HepG2 (cell line): ENCODE results near the gene ZFPL1. TPM values are rescaled to one million over a fixed set of nuclear protein-coding genes. Genes with fewer than 3 reads are reported as not detected.

Experiments used
- AKAP8 ChIP-seq: sonication (generic); formaldehyde crosslinking; IDR thresholded peaks from 2 replicates; pipeline ENCODE4 v1.5.1; 2020; ENCODE audit warnings: mild to moderate bottlenecking, missing genetic modification reagents
- CAMTA2 ChIP-seq: sonication (generic); formaldehyde crosslinking; IDR thresholded peaks from 2 replicates; pipeline ENCODE4 v1.4.0; 2020; ENCODE audit warnings: mild to moderate bottlenecking, missing genetic modification reagents, borderline replicate concordance
- CHD2 ChIP-seq: IDR thresholded peaks from 2 replicates; pipeline ENCODE4 v1.6.1; 2011; ENCODE audit warnings: low read depth, low read length, improper control_type of control experiment
- DNMT1 ChIP-seq: sonication (generic); formaldehyde crosslinking; IDR thresholded peaks from 2 replicates; pipeline ENCODE4 v1.5.1; 2020; ENCODE audit warnings: mild to moderate bottlenecking, missing genetic modification reagents
- DR1 ChIP-seq: sonication (generic); formaldehyde crosslinking; IDR thresholded peaks from 2 replicates; pipeline ENCODE4 v1.8.0; 2021; ENCODE audit warnings: mild to moderate bottlenecking, missing genetic modification reagents, inconsistent platforms
- EEA1 ChIP-seq: sonication (generic); formaldehyde crosslinking; IDR thresholded peaks from 2 replicates; pipeline ENCODE4 v1.5.1; 2020; ENCODE audit warnings: mild to moderate bottlenecking, missing genetic modification reagents, borderline replicate concordance
- GATA4 ChIP-seq: sonication (generic); IDR thresholded peaks from 2 replicates; pipeline ENCODE4 v1.6.1; 2016; ENCODE audit warnings: antibody characterized with exemption, low read depth, borderline replicate concordance
- ISX ChIP-seq: sonication (generic); formaldehyde crosslinking; conservative IDR thresholded peaks from 2 replicates; pipeline ENCODE4 v1.5.0; 2020; ENCODE audit warnings: missing genetic modification reagents
- KLF12 ChIP-seq: sonication (generic); formaldehyde crosslinking; IDR thresholded peaks from 2 replicates; pipeline ENCODE4 v1.4.0; 2020; ENCODE audit warnings: missing genetic modification reagents, borderline replicate concordance
- KMT2A ChIP-seq: sonication (generic); formaldehyde crosslinking; IDR thresholded peaks from 2 replicates; pipeline ENCODE4 v1.4.0; 2020; ENCODE audit warnings: missing genetic modification reagents
- MAX ChIP-seq: IDR thresholded peaks from 2 replicates; pipeline ENCODE4 v1.6.1; 2012; ENCODE audit warnings: inconsistent platforms
- MED1 ChIP-seq: sonication (generic); formaldehyde crosslinking; IDR thresholded peaks from 2 replicates; pipeline ENCODE4 v1.4.0; 2020; ENCODE audit warnings: missing genetic modification reagents
- MLX ChIP-seq: IDR thresholded peaks from 2 replicates; pipeline ENCODE4 v1.6.1; 2016
- NFKB2 ChIP-seq: sonication (generic); formaldehyde crosslinking; IDR thresholded peaks from 2 replicates; pipeline ENCODE4 v1.4.0; 2020; ENCODE audit warnings: missing genetic modification reagents, borderline replicate concordance
- NFYC ChIP-seq: IDR thresholded peaks from 2 replicates; pipeline ENCODE4 v1.6.1; 2016; ENCODE audit warnings: missing genetic modification reagents, missing compliant biosample characterization
- ONECUT2 ChIP-seq: sonication (generic); formaldehyde crosslinking; IDR thresholded peaks from 2 replicates; pipeline ENCODE4 v1.4.0; 2020; ENCODE audit warnings: missing genetic modification reagents
- SCMH1 ChIP-seq: sonication (generic); formaldehyde crosslinking; IDR thresholded peaks from 2 replicates; pipeline ENCODE4 v1.9.0; 2021; ENCODE audit warnings: missing genetic modification reagents, mild to moderate bottlenecking, borderline replicate concordance
- SP1 ChIP-seq, 2 experiments: fragments of 450-650 bp in 1 of 2; sonication (generic) in 1 of 2; formaldehyde crosslinking in 1 of 2; IDR thresholded peaks; 2 replicates each; pipeline versions ENCODE4 v1.4.0 to v1.6.1; 2016 to 2020; ENCODE audit warnings: missing genetic modification reagents in 1 of 2
- SSRP1 ChIP-seq: IDR thresholded peaks from 2 replicates; pipeline ENCODE4 v1.6.1; 2016; ENCODE audit warnings: control low read depth
- THAP11 ChIP-seq: IDR thresholded peaks from 2 replicates; pipeline ENCODE4 v1.6.1; 2016; ENCODE audit warnings: missing biosample characterization, missing genetic modification reagents
- ZBTB8A ChIP-seq: sonication (generic); formaldehyde crosslinking; IDR thresholded peaks from 2 replicates; pipeline ENCODE4 v1.4.0; 2020; ENCODE audit warnings: mild to moderate bottlenecking, low read depth, missing genetic modification reagents, borderline replicate concordance
- ZNF234 ChIP-seq: sonication (generic); formaldehyde crosslinking; conservative IDR thresholded peaks from 2 replicates; pipeline ENCODE4 v1.5.1; 2020; ENCODE audit warnings: mild to moderate bottlenecking, missing genetic modification reagents
- ZNF235 ChIP-seq: sonication (generic); formaldehyde crosslinking; IDR thresholded peaks from 2 replicates; pipeline ENCODE4 v1.8.1; 2023; ENCODE audit warnings: mild to moderate bottlenecking, missing genetic modification reagents, borderline replicate concordance
- ZNF3 ChIP-seq: IDR thresholded peaks from 2 replicates; pipeline ENCODE4 v1.7.0; 2017; ENCODE audit warnings: inconsistent platforms
- ZNF670 ChIP-seq: sonication (generic); formaldehyde crosslinking; IDR thresholded peaks from 2 replicates; pipeline ENCODE4 v1.8.0; 2022; ENCODE audit warnings: mild to moderate bottlenecking, missing genetic modification reagents, borderline replicate concordance
- ZNF775 ChIP-seq: sonication (generic); formaldehyde crosslinking; IDR thresholded peaks from 2 replicates; pipeline ENCODE4 v1.4.0; 2020; ENCODE audit warnings: missing genetic modification reagents, mild to moderate bottlenecking, moderate library complexity, borderline replicate concordance
- ZNF792 ChIP-seq: IDR thresholded peaks from 2 replicates; pipeline ENCODE4 v1.6.1; 2016
- polyA plus RNA-seq, 8 experiments: library from polyadenylated mRNA; depleted of rRNA in 3 of 8; stranded (reverse) in 7 of 8; unstranded in 1 of 8; fragments of >200 nt; fragmentation: Illumina TruSeq in 4 of 8; extraction: Trizol in 4 of 8; gene quantifications; 2 replicates each; pipeline versions ENCODE4 v1.2.1 to v1.2.3, GENCODE V29; 2011 to 2016; ENCODE audit warnings: low read depth in 4 of 8, missing spikeins in 1 of 8, mixed read lengths in 1 of 8; ENCODE audit not compliant: insufficient read depth in 1 of 8
- total RNA-seq, 5 experiments: library from RNA; depleted of rRNA; stranded (reverse); fragments of >200 nt; fragmentation: Illumina TruSeq; extraction: Trizol; gene quantifications; 2 replicates each; pipeline ENCODE4 v1.2.3, GENCODE V29; 2016; ENCODE audit warnings: low read depth in 1 of 5
- TF ChIP-seq, protein P1 (sequence below): sonication (generic); formaldehyde crosslinking; IDR thresholded peaks from 2 replicates; pipeline ENCODE4 v1.5.1; 2020; ENCODE audit warnings: mild to moderate bottlenecking, moderate library complexity, missing genetic modification reagents
- TF ChIP-seq, protein P2 (sequence below): sonication (generic); formaldehyde crosslinking; IDR thresholded peaks from 2 replicates; pipeline ENCODE4 v1.8.0; 2022; ENCODE audit warnings: mild to moderate bottlenecking, missing genetic modification reagents, moderate library complexity

Gene ZFPL1
- total and polyA plus RNA-seq, 2 of the 13 experiments (the other 11 are each of a cell fraction or from before 2014, with no cell fraction given): 32.2 to 56.0 TPM

GRCh38 chr11:65095974-65096806, 12.2 kb downstream of the ZFPL1 start, which contains the start of gene VPS51 (continued):
- TF ChIP-seq SSRP1: no peak
- TF ChIP-seq MAX: peak; percentile 81
- peak; percentile 38; the same call in 1 of the 2 replicates for TF ChIP-seq NFYC (CRISPR knock-in tag)
- peak; percentile 77; the same call in 1 of the 2 replicates for TF ChIP-seq CAMTA2 (CRISPR knock-in tag)
- TF ChIP-seq NFKB2 (CRISPR knock-in tag): peak; percentile 67; the same call in 1 of the 2 replicates
- TF ChIP-seq DR1 (CRISPR knock-in tag): peak; percentile 35; the same call in 1 of the 2 replicates
- no peak for TF ChIP-seq ZNF234 (CRISPR knock-in tag)
- TF ChIP-seq THAP11 (CRISPR knock-in tag): peak; percentile 94
- no peak for TF ChIP-seq ZNF775 (CRISPR knock-in tag)
- no peak for TF ChIP-seq SP1 (IDR thresholded peaks at IDR 0.05)
- peak; percentile 96 for TF ChIP-seq SP1 (CRISPR knock-in tag; IDR thresholded peaks at IDR 0.05)
- peak; percentile 68 for TF ChIP-seq KLF12
- no peak for TF ChIP-seq SCMH1 (CRISPR knock-in tag)
- TF ChIP-seq, protein P1, sequence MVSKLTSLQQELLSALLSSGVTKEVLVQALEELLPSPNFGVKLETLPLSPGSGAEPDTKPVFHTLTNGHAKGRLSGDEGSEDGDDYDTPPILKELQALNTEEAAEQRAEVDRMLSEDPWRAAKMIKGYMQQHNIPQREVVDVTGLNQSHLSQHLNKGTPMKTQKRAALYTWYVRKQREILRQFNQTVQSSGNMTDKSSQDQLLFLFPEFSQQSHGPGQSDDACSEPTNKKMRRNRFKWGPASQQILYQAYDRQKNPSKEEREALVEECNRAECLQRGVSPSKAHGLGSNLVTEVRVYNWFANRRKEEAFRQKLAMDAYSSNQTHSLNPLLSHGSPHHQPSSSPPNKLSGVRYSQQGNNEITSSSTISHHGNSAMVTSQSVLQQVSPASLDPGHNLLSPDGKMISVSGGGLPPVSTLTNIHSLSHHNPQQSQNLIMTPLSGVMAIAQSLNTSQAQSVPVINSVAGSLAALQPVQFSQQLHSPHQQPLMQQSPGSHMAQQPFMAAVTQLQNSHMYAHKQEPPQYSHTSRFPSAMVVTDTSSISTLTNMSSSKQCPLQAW (CRISPR knock-in tag): no peak; the same call in 1 of the 2 replicates
- no peak for TF ChIP-seq ZNF235 (CRISPR knock-in tag)
- no peak for TF ChIP-seq ZBTB8A (CRISPR knock-in tag)
- peak; percentile 62; the same call in 1 of the 2 replicates for TF ChIP-seq GATA4
- TF ChIP-seq KMT2A (CRISPR knock-in tag): peak; percentile 34; the same call in 1 of the 2 replicates
- no peak; the same call in 1 of the 2 replicates for TF ChIP-seq DNMT1 (CRISPR knock-in tag)
- no peak for TF ChIP-seq EEA1 (CRISPR knock-in tag)
- TF ChIP-seq CHD2: peak; percentile 55; the same call in 1 of the 2 replicates
- TF ChIP-seq ZNF670 (CRISPR knock-in tag): peak; percentile 96
- TF ChIP-seq ISX (CRISPR knock-in tag): no peak
- TF ChIP-seq ZNF3 (CRISPR knock-in tag): 0 out of 2 replicates have a peak, but pooled peaks have one; percentile 34
- TF ChIP-seq MLX (CRISPR knock-in tag): peak; percentile 37; the same call in 1 of the 2 replicates
- TF ChIP-seq MED1 (CRISPR knock-in tag): peak; percentile 82
- TF ChIP-seq, protein P2, sequence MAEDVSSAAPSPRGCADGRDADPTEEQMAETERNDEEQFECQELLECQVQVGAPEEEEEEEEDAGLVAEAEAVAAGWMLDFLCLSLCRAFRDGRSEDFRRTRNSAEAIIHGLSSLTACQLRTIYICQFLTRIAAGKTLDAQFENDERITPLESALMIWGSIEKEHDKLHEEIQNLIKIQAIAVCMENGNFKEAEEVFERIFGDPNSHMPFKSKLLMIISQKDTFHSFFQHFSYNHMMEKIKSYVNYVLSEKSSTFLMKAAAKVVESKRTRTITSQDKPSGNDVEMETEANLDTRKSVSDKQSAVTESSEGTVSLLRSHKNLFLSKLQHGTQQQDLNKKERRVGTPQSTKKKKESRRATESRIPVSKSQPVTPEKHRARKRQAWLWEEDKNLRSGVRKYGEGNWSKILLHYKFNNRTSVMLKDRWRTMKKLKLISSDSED (CRISPR knock-in tag): no peak
- TF ChIP-seq ZNF792: peak; percentile 75; the same call in 1 of the 2 replicates
- TF ChIP-seq AKAP8 (CRISPR knock-in tag): no peak
- TF ChIP-seq ONECUT2: no peak
